Testis (tissue), 5 donors: ENCODE data around the gene CPT2. TPM values are rescaled to one million over a fixed set of nuclear protein-coding genes. Genes with fewer than 3 reads are reported as not detected.
A peak's percentile ranks its signal among the peaks of the same experiment; 100 is the strongest.

Experiments used
- DNase-seq: peaks from one replicate; pipeline ENCODE4 v3.0.0-alpha.2; 2019
- H3K27ac ChIP-seq, 2 donors: fragments of 200-600 bp; sonication (generic); one replicate each; pipeline ENCODE4 v1.5.1; 2019
- H3K27me3 ChIP-seq: fragments of 200-600 bp; sonication (generic); one replicate; pipeline ENCODE4 v1.5.1; 2019
- H3K36me3 ChIP-seq: fragments of 200-600 bp; sonication (generic); one replicate; pipeline ENCODE4 v1.5.1; 2017; ENCODE audit warnings: low read depth; ENCODE audit errors: missing control alignments
- H3K4me1 ChIP-seq: fragments of 200-600 bp; sonication (generic); one replicate; pipeline ENCODE4 v1.5.1; 2019
- H3K4me3 ChIP-seq, 2 donors: fragments of 200-600 bp; sonication (generic); one replicate each; pipeline ENCODE4 v1.5.1; 2017 to 2019
- H3K9me3 ChIP-seq: fragments of 200-600 bp; sonication (generic); one replicate; pipeline ENCODE4 v1.5.1; 2017
- POLR2A ChIP-seq: fragments of 450-650 bp; IDR thresholded peaks from one replicate; pipeline ENCODE4 v1.6.1; 2017; ENCODE audit warnings: antibody characterized with exemption, mild to moderate bottlenecking, moderate library complexity
- WGBS, 2 donors: methylation state at CpG; one replicate each; pipeline ENCODE4 v1.1.5; 2018; 5-methylcytosine and 5-hydroxymethylcytosine counted together
- intact Hi-C: fragments of 100-400 bp; cut with DNase I; formaldehyde crosslinking; loops from one replicate; pipeline ENCODE4 v1.15.1; 2023; ENCODE audit warnings: low total_unique reads
- long read RNA-seq, 2 donors: transcript quantifications; one replicate each; lab custom pipeline, GENCODE V29; 2026
- polyA plus RNA-seq: library from polyadenylated mRNA; stranded (reverse); fragments of 350-450 nt; fragmentation: Illumina TruSeq; extraction: RNeasy Lipid Tissue Mini Kit (QIAGEN cat#74804); gene quantifications from one replicate; pipeline ENCODE4 v1.2.3, GENCODE V29; 2014; ENCODE audit warnings: low read depth, low replicate concordance; ENCODE audit not compliant: insufficient read depth
- total RNA-seq, 2 donors: library from RNA; depleted of rRNA; stranded (reverse); fragments of >200 nt; gene quantifications; one replicate each; pipeline ENCODE4 v1.2.3, GENCODE V29; 2016
- TF ChIP-seq, protein P1 (sequence below), 3 experiments: fragments of 450-650 bp in 2 of 3; fragments of 200-600 bp in 1 of 3; sonication (generic) in 1 of 3; IDR thresholded peaks; one replicate each; pipeline ENCODE4 v1.5.1; 2016 to 2019; ENCODE audit warnings: antibody characterized with exemption in 3 of 3, mild to moderate bottlenecking in 2 of 3, moderate library complexity in 1 of 3

Gene CPT2
- total RNA-seq (10 to 100 TPM; 44.4 to 61.7 TPM), polyA plus RNA-seq (36.9 TPM)
- long read RNA-seq, donor 1, full-length matches to known transcripts = 12 of 17 reads
- long read RNA-seq, donor 1, partial matches to known transcripts = 5 of 17 reads
- long read RNA-seq, donor 1, other reads (novel, unspliced or antisense) = 0 of 17 reads
- long read RNA-seq, donor 2, full-length matches to known transcripts = 8 of 18 reads
- long read RNA-seq, donor 2, partial matches to known transcripts = 10 of 18 reads
- long read RNA-seq, donor 2, other reads (novel, unspliced or antisense) = 0 of 18 reads

DNA sequence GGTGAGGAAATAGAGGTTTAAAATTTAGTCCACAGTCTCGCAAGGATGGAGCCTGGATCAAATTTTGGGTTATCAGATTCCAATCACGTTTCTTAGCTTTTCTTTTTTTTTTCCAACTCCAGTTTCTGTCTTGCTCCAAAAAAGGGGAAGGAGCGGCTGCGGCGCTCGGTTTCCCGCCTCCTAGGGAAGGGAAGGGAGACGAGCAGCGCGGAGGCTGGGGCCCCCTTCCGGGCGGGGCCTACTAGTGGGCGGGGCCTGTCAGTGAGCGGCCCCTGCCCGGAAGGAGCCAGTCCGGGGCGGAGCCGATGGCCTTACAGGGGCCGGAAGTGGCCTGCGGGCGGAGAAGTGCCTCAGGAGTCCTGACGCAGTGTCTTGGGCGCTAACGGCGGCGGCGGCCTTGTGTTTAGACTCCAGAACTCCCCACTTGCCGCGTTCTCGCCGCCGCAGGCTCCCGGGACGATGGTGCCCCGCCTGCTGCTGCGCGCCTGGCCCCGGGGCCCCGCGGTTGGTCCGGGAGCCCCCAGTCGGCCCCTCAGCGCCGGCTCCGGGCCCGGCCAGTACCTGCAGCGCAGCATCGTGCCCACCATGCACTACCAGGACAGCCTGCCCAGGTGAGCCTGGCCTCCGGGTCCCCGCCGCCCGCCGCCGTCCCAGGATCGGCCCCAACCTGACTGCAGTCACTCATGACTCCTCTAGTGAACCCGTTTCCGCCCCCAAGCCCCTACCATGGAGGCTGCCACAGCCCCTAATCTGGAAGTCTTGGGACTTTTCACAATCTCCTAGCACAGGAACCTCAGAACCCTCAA lies at the start of gene CPT2:
Gene CPT2, plus strand, starts transcription at position 340 of the 806 bp plus-strand sequence. Its CDS starts 120 bp downstream, at position 460.
- peak within 1 kb of the TSS; percentile 92 to 97 for H3K4me3 ChIP-seq
- TF ChIP-seq, protein P1, sequence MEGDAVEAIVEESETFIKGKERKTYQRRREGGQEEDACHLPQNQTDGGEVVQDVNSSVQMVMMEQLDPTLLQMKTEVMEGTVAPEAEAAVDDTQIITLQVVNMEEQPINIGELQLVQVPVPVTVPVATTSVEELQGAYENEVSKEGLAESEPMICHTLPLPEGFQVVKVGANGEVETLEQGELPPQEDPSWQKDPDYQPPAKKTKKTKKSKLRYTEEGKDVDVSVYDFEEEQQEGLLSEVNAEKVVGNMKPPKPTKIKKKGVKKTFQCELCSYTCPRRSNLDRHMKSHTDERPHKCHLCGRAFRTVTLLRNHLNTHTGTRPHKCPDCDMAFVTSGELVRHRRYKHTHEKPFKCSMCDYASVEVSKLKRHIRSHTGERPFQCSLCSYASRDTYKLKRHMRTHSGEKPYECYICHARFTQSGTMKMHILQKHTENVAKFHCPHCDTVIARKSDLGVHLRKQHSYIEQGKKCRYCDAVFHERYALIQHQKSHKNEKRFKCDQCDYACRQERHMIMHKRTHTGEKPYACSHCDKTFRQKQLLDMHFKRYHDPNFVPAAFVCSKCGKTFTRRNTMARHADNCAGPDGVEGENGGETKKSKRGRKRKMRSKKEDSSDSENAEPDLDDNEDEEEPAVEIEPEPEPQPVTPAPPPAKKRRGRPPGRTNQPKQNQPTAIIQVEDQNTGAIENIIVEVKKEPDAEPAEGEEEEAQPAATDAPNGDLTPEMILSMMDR (IDR thresholded peaks at IDR 0.05) = peak in 2 of 3 experiments; percentile 16 to 19
- TF ChIP-seq POLR2A = peak; percentile 80
- H3K9me3 ChIP-seq = no peaks in the 10 kb centered on the region
- H3K27ac ChIP-seq = peak within 1 kb of the TSS; percentile 96
- peak; percentile 95 for DNase-seq
- H3K27me3 ChIP-seq = no peaks in the 10 kb centered on the region
- intact Hi-C loops = no loop called here
- 0% methylated on average over 30 to 57 of the region's 57 CpGs for whole genome bisulfite sequencing, 2 donors
- peaks cover 32% of the 10 kb centered on the region for H3K4me1 ChIP-seq
- no peaks in the 10 kb centered on the region for H3K36me3 ChIP-seq

DNA sequence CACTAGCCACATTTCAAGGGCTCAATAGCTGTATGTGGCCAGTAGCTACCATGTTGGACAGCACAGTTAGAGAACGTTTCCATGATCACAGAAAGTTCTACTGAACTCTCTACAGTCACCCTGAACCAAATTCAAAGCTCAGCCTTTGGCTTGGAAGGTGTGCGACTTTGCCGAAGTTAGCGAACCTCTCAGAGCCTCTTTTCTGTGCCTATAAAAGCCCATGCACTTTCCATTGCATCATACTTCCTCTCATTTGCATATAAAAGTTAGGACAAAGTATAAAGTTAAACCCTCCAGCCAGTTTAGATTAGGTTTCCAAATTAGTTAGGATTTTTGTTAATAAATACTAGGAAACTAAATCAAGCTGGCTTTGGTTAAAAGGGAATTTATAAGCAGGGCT lies 49.5 kb upstream of the CPT2 start:
- no peak for DNase-seq
- TF ChIP-seq, protein P1 (IDR thresholded peaks at IDR 0.05) = no peak
- no peak for TF ChIP-seq POLR2A
- Histone ChIP-seq H3K4me1 (no peaks in the 10 kb centered on the region), H3K27me3 (no peaks in the 10 kb centered on the region), H3K9me3 (no peaks in the 10 kb centered on the region), H3K4me3 (no peak overlapping the region), H3K27ac (no peak overlapping the region), H3K36me3 (no peaks in the 10 kb centered on the region)
- 82 to 83% methylated on average over 4 of the region's 4 CpGs for WGBS, 2 donors
- intact Hi-C loops = no loop called here

GRCh38 chr1:53148123-53148522 lies 48.5 kb upstream of the CPT2 start:
- no peak overlapping the region for H3K27ac ChIP-seq
- 89% methylated on average over 3 of the region's 3 CpGs for WGBS, 2 donors
- TF ChIP-seq, protein P1 (IDR thresholded peaks at IDR 0.05) = no peak
- no peak for TF ChIP-seq POLR2A
- no peaks in the 10 kb centered on the region for H3K27me3 ChIP-seq
- H3K4me1 ChIP-seq = no peaks in the 10 kb centered on the region
- DNase-seq = no peak
- intact Hi-C loops = no loop called here
- no peaks in the 10 kb centered on the region for H3K9me3 ChIP-seq
- no peaks in the 10 kb centered on the region for H3K36me3 ChIP-seq
- H3K4me3 ChIP-seq = no peak overlapping the region

DNA sequence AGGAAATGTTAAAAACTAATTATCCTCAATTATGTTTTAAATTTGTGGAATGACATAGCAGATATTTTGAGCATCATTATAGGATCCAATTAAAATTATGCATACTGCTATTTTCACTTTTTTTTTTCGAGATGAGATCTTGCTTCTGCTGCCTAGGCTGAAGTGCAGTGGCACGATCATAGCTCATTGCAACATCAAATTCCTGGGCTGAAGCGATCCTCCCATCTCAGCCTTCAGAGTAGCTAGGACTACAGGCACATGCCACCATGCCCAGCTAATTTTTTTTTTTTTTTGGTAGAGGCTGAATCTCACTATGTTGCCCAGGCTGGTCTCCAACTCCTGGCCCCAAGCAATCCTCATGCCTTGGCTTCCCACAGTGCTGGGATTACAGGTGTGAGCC lies 42.9 kb upstream of the CPT2 start:
- Histone ChIP-seq H3K27me3 (no peaks in the 10 kb centered on the region), H3K4me1 (no peaks in the 10 kb centered on the region), H3K36me3 (no peaks in the 10 kb centered on the region), H3K4me3 (no peak overlapping the region), H3K9me3 (no peaks in the 10 kb centered on the region), H3K27ac (no peak overlapping the region)
- intact Hi-C loops = no loop called here
- TF ChIP-seq POLR2A = no peak
- TF ChIP-seq, protein P1 (IDR thresholded peaks at IDR 0.05) = no peak
- 91 to 93% methylated on average over 3 of the region's 3 CpGs for WGBS, 2 donors
- DNase-seq = no peak
